MM.1S (cell line): Measurements from ENCODE around the gene TBC1D10B.

Source experiments
- CTCF ChIP-seq: fragments of 300-600 bp; sonication (generic); IDR thresholded peaks from 2 replicates; pipeline ENCODE4 v1.5.1; 2016; ENCODE audit warnings: antibody characterized with exemption, low read length, mixed read lengths
- EZH2 ChIP-seq: fragments of 300-600 bp; sonication (generic); optimal IDR thresholded peaks from 2 replicates; pipeline ENCODE3; 2017; ENCODE audit warnings: low read depth, mild to moderate bottlenecking, antibody characterized with exemption, low read length, mixed read lengths
- EZH2phosphoT487 ChIP-seq: fragments of 300-600 bp; sonication (generic); IDR thresholded peaks from 2 replicates; pipeline ENCODE4 v1.6.1; 2018; ENCODE audit warnings: antibody characterized with exemption, low read length

GRCh38 chr16:30383521-30383920 lies 13.2 kb upstream of the TBC1D10B start:
- TF ChIP-seq CTCF (no peak), EZH2phosphoT487 (no peak), EZH2 (no peak)
